PFSK-1 (cell line): ENCODE results near the gene ESPNL.

ENCODE experiments used
- FOXP2 ChIP-seq: optimal IDR thresholded peaks from 2 replicates; pipeline ENCODE3; 2011; ENCODE audit warnings: borderline replicate concordance, control low read depth, inconsistent platforms; ENCODE audit not compliant: insufficient read depth; ENCODE audit errors: extremely low read length, extremely low read depth
- POLR2AphosphoS5 ChIP-seq: IDR thresholded peaks from 2 replicates; pipeline ENCODE4 v1.6.1; 2012; ENCODE audit warnings: low read depth, mild to moderate bottlenecking, control low read depth, low read length, moderate library complexity
- SIN3A ChIP-seq: IDR thresholded peaks from 2 replicates; pipeline ENCODE4 v1.6.1; 2012; ENCODE audit warnings: mild to moderate bottlenecking, low read length, moderate library complexity, borderline replicate concordance; ENCODE audit not compliant: insufficient read depth
- TAF1 ChIP-seq: IDR thresholded peaks from 2 replicates; pipeline ENCODE4 v1.6.1; 2012; ENCODE audit warnings: low read length, control low read depth, borderline replicate concordance; ENCODE audit not compliant: insufficient read depth
- TF ChIP-seq, protein P1 (sequence below), 2 experiments: IDR thresholded peaks; 2 replicates each; pipeline versions ENCODE4 v1.6.1 to v1.8.0; 2011 to 2012; ENCODE audit warnings: low read depth in 2 of 2, low read length in 2 of 2, control low read depth in 1 of 2, inconsistent platforms in 1 of 2, mild to moderate bottlenecking in 1 of 2, moderate library complexity in 1 of 2; ENCODE audit not compliant: insufficient read depth in 1 of 2

ESPNL gene

DNA sequence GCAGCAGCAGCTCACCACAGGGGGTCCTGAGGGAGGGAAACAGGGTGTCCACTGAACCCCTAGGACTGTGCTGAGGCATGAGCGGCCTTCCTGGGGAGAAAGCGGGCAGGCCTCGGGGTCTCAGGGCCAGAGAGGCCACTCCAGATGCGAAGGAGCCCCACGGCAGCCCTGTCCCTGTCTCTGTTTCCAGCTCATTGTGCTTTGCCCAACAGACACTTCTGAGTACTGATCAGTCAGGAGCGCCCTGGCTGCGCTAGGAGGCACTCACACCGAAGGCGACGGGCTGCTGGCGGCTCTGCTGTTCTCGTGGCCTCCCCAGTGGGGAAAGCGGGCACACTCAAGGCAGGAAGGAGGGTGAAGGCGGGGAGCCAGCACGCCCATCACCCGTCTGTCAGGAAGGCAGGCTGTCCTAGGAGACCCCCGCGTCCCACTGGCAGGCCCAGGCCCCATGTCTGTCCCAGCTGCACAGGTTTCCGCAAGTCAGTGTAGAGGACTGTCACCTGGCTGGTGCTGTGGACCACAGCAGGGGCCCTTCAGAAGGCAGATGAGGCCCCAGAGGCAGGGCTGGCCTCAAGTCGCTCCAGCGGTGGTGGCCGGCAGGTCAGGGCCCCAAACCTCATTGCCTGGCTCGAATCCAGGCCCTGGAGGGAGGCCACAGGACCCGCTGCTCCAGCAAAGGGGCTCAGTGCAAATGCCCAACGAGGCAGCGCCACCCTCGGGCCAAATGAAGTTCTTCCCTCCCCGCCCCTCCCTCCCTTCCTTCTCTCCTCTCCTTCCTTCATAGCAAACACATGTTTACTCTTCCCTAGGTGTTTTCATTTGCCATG, 6.8 kb downstream of the ESPNL start:
- TF ChIP-seq, protein P1, sequence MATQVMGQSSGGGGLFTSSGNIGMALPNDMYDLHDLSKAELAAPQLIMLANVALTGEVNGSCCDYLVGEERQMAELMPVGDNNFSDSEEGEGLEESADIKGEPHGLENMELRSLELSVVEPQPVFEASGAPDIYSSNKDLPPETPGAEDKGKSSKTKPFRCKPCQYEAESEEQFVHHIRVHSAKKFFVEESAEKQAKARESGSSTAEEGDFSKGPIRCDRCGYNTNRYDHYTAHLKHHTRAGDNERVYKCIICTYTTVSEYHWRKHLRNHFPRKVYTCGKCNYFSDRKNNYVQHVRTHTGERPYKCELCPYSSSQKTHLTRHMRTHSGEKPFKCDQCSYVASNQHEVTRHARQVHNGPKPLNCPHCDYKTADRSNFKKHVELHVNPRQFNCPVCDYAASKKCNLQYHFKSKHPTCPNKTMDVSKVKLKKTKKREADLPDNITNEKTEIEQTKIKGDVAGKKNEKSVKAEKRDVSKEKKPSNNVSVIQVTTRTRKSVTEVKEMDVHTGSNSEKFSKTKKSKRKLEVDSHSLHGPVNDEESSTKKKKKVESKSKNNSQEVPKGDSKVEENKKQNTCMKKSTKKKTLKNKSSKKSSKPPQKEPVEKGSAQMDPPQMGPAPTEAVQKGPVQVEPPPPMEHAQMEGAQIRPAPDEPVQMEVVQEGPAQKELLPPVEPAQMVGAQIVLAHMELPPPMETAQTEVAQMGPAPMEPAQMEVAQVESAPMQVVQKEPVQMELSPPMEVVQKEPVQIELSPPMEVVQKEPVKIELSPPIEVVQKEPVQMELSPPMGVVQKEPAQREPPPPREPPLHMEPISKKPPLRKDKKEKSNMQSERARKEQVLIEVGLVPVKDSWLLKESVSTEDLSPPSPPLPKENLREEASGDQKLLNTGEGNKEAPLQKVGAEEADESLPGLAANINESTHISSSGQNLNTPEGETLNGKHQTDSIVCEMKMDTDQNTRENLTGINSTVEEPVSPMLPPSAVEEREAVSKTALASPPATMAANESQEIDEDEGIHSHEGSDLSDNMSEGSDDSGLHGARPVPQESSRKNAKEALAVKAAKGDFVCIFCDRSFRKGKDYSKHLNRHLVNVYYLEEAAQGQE (IDR thresholded peaks at IDR 0.05; ENCODE audit: insufficient read depth in 1 of 2, low read depth in 2 of 2, low read length in 2 of 2), result no peak
- TF ChIP-seq POLR2AphosphoS5 (no peak), SIN3A (no peak), FOXP2 (no peak), TAF1 (no peak)

GRCh38 chr2:238107525-238108422, 7.6 kb downstream of the ESPNL start:
- TF ChIP-seq TAF1 (no peak), POLR2AphosphoS5 (no peak), FOXP2 (no peak), SIN3A (no peak)
- TF ChIP-seq, protein P1 (IDR thresholded peaks at IDR 0.05; ENCODE audit: insufficient read depth in 1 of 2, low read depth in 2 of 2, low read length in 2 of 2), result no peak

- TF ChIP-seq SIN3A (no peak), FOXP2 (no peak), TAF1 (no peak), POLR2AphosphoS5 (no peak)
- TF ChIP-seq, protein P1 (IDR thresholded peaks at IDR 0.05; ENCODE audit: insufficient read depth in 1 of 2, low read depth in 2 of 2, low read length in 2 of 2), result no peak
These were observed 8.5 kb downstream of the ESPNL start for GRCh38 chr2:238108423-238109183.

- TF ChIP-seq SIN3A (no peak), POLR2AphosphoS5 (no peak), TAF1 (no peak), FOXP2 (no peak)
- TF ChIP-seq, protein P1 (IDR thresholded peaks at IDR 0.05; ENCODE audit: insufficient read depth in 1 of 2, low read depth in 2 of 2, low read length in 2 of 2), result no peak
These were observed 13.5 kb downstream of the ESPNL start for GRCh38 chr2:238113611-238114010.
